Colon (tissue), 2 donors: ENCODE results near the gene TOMM40.

Source experiments
- FAIRE-seq: peaks from 2 replicates; lab custom pipeline; 2012; peaks lifted over from hg19 to GRCh38; lab: Jason Lieb, UNC
- donor health status: control.
- donor health status: control.

The TOMM40 gene

GRCh38 chr19:44927746-44928145 lies 36.7 kb downstream of the TOMM40 start:
- FAIRE-seq: no peak

DNA sequence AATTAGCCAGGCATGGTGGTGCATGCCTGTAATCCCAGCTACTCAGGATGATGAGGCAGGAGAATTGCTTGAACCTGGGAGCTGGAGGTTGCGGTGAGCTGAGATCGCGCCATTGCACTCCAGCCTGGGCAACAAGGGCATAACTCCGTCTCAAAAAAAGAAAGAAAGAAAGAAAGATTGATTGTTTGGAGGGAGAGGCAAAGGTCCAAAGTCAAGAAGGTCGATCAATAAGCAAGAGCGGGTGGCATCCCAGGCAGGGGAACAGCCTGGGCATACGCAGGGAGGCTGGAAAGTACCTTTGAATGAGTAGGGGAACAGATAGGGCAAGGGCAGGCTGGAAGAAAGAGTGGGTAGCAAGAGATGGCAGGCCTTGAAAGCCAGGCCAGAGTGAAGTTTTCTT lies 39.0 kb downstream of the TOMM40 start:
- no peak for FAIRE-seq

DNA sequence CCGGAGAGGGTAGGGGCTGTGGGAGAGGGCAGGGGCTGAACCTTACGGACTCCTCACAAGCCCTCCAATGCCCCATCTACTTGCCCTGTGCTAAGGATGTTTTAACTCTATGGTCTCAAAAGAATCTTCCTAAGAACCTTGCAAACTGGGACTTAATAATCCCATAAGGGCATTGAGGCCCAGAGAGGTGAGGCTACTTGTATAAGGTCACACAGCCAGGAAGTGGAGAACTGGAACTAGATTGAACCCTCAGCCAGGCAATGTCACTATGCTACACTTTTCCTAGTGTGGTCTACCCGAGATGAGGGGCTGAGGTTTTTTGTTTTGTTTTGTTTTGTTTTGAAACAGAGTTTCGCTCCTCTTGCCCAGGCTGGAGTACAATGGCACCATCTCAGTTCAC lies 40.5 kb downstream of the TOMM40 start:
- no peak for FAIRE-seq

GRCh38 chr19:44939668-44940067 lies 48.6 kb downstream of the TOMM40 start:
- FAIRE-seq: no peak

GRCh38 chr19:44942067-44942571 lies 51.1 kb downstream of the TOMM40 start, which contains the start of gene APOC4:
APOC4 (plus strand) TSS chr19:44942237; CDS start chr19:44942278, 41 bp downstream.
- no peak for FAIRE-seq

DNA sequence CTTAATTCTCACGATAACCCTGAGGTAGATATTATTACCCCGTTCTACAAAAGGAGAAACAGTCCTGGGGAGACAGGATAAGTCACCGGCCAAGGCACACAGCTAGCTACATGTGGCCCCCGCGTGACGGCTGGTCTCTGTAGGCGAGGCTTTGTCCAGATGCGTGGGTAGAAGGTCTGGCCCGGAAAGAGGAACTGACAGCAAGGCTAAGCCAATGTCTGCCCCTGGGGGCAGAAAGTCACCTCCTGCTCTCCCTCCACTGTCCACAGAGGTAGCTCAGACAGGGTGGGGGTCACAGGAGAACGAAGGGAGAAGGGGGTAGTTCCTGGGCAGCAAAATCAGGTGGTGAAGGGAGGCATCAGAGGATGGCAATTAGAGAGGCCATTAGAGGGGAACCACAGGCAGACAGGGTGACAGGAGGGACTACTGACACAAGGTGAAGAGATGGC lies 52.8 kb downstream of the TOMM40 start:
- FAIRE-seq: no peak

DNA sequence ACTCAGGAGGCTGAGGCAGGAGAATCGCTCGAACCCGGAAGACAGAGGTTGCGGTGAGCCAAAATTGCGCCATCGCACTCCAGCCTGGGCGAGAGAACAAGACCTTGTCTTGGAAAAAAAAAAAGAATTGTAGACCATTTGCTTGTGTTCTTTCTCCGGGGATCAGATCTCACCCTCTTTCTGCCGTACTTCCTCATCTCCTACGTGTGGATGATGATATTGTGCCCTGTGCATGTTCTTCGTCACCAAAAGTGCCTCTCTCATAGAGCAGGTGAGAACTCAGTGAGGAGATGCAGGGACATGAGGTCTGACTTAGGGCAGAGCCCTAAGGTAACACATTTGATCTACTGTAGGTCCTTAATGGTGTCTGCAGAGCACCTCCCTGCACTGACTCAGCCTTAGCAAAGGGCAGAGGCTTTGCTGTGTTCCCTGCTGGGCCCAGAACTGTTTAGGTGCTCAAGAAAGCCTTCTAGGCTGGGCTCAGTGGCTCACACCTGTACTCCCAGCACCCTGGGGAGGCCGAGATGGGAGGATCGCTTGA lies 56.1 kb downstream of the TOMM40 start:
- FAIRE-seq: no peak

DNA sequence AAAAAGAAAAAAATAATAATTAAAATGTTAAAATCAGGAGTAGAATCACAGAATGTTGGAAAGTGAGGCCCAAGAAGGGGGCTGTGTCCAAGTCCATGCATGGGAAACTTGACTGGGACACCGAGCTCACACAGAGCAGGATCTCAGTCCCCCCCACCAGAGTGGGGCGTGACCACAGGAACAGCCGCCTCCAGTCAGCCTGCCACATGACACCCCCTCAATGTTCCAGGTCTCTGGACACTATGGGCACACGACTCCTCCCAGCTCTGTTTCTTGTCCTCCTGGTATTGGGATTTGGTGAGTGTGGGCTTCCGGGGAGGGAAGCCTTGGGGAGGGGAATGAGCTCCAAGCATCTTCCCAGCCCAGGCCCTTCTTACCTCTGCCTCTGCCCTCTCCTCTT lies 57.2 kb downstream of the TOMM40 start:
- FAIRE-seq: no peak

DNA sequence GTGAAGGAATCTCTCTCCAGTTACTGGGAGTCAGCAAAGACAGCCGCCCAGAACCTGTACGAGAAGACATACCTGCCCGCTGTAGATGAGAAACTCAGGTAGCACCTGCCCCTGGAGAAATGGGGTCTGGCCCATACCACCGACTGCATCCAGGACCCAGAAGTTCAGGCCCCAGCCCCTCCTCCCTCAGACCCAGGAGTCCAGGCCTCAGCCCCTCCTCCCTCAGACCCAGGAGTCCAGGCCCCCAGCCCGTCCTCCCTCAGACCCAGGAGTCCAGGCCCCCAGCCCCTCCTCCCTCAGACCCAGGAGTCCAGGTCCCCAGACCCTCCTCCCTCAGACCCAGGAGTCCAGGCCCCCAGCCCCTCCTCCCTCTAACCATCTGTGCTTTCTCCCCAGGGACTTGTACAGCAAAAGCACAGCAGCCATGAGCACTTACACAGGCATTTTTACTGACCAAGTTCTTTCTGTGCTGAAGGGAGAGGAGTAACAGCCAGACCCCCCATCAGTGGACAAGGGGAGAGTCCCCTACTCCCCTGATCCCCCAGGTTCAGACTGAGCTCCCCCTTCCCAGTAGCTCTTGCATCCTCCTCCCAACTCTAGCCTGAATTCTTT lies 57.8 kb downstream of the TOMM40 start:
- no peak for FAIRE-seq

GRCh38 chr19:44949550-44949949 lies 58.5 kb downstream of the TOMM40 start:
- no peak for FAIRE-seq

GRCh38 chr19:44951179-44952159 lies 60.4 kb downstream of the TOMM40 start:
- FAIRE-seq: no peak
